Retinal pigment epithelial cell (primary cell): ENCODE data around the gene STK33.

ENCODE experiments used
- DNase-seq: peaks from one replicate; pipeline ENCODE4 v3.0.0-alpha.2; 2010; ENCODE audit warnings: low read depth
- H3K4me3 ChIP-seq: 2 replicates; pipeline ENCODE4 v1.5.1; 2011; ENCODE audit warnings: mild to moderate bottlenecking, low read length, control low read depth, moderate library complexity
- TF ChIP-seq, protein P1 (sequence below): conservative IDR thresholded peaks from 2 replicates; pipeline ENCODE4 v1.5.1; 2011; ENCODE audit warnings: low read depth, low read length, control low read depth, inconsistent platforms

The STK33 gene

DNA sequence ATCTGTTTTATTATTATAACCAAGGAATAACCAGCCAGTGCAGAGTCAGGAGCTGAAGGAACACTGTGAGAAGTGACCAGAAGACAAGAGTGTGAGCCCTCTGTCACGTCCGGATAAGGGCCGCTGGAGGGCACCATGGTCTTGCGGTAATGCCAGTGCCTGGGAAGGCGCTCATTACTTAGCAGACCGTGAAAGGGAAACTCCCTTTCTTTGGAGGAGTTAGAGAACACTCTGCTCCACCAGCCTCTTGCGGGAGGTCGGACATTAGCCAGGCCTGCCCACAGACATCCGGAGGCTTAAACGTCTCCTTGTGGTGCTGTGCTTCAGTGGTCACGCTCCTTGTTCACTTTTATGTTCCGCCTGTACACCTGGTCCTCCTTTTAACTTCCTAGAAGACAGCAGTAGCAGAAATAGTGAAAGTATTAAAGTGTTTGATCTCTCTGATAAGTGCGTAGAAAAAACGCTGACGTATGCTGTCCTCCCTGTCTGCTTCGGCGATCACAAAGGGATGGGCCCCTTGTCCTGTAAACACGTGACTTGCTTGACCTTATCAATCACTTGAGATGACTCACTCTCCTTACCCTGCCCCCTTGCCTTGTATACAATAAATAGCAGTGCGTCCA is 209.7 kb downstream of the STK33 start:
- TF ChIP-seq, protein P1, sequence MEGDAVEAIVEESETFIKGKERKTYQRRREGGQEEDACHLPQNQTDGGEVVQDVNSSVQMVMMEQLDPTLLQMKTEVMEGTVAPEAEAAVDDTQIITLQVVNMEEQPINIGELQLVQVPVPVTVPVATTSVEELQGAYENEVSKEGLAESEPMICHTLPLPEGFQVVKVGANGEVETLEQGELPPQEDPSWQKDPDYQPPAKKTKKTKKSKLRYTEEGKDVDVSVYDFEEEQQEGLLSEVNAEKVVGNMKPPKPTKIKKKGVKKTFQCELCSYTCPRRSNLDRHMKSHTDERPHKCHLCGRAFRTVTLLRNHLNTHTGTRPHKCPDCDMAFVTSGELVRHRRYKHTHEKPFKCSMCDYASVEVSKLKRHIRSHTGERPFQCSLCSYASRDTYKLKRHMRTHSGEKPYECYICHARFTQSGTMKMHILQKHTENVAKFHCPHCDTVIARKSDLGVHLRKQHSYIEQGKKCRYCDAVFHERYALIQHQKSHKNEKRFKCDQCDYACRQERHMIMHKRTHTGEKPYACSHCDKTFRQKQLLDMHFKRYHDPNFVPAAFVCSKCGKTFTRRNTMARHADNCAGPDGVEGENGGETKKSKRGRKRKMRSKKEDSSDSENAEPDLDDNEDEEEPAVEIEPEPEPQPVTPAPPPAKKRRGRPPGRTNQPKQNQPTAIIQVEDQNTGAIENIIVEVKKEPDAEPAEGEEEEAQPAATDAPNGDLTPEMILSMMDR, result no peak
- no peak overlapping the region for H3K4me3 ChIP-seq
- DNase-seq, result no peak

- TF ChIP-seq, protein P1, result no peak
- no peak for DNase-seq
- H3K4me3 ChIP-seq, result no peak overlapping the region
Observed at GRCh38 chr11:8383627-8384026, 210.4 kb downstream of the STK33 start.

DNA sequence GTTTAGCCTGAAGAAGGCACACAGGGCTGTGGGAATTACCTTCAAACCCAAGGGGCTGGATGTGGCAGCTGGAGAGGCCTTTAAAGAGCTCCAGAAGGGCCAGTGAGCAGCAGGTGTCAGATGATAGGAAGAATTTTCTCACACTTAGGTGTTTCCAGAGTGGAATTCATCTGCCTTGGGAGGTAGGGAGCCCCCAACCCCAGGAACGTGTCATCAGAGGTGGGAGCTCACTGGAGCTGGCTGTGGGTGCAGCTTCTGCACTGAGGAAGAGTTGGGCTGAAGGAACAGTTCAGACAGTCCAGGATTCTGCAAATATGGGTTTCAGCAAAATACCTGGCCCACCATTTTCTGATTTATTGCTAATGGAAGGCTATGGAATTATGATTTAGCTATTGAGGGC is 210.8 kb downstream of the STK33 start:
- H3K4me3 ChIP-seq, result no peak overlapping the region
- DNase-seq, result no peak
- TF ChIP-seq, protein P1, result no peak

GRCh38 chr11:8382436-8383053 is 211.5 kb downstream of the STK33 start:
- DNase-seq, result peak; percentile 32
- H3K4me3 ChIP-seq, result no peak overlapping the region
- TF ChIP-seq, protein P1, result no peak

DNA sequence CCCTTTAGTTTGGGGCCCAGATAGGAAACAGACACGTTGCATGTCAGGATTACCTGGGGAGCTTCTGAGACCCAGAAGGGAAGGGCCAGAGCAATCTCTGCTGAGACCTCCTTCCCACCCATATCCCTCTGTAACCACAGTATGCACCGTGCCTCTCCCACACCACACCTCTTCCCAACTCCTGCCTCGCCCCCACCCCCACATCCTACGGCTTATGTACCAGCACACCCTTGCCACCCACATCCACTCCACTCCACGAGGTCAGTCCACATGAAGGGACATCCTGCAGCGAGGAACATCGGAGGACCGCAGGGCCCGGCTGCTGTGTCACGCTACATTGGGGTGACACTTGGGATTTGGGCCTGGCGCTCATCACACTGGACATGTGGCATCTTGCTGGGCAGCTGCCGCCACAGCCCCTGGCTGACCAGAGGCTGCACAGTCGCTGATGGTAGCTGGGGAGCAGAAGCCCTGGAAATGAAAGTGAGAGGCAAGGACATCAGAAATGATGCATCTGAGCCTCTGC is 212.1 kb downstream of the STK33 start:
- DNase-seq, result no peak
- TF ChIP-seq, protein P1, result no peak
- H3K4me3 ChIP-seq, result no peak overlapping the region

- no peak for DNase-seq
- TF ChIP-seq, protein P1, result no peak
- H3K4me3 ChIP-seq, result no peak overlapping the region
Observed at GRCh38 chr11:8381343-8381742, 212.7 kb downstream of the STK33 start.

DNA sequence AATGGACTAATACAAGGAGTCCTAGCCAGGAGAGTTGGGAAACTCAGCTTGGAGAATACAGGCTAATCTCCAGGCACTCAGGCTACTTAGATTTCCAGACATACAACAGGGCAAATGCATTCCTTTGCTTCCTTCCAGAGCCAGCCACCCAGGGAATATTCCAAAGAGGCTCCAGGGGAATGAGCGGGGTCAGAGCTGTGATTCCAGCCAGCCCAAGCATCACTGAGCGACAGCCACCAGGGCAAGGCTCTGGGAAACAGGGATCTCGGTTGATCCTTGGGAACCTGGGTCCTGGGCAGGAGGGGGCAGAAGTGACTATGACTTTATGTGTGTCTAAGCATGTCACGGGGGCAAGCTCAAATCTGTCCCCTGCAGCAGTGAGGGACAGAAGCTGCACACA is 218.1 kb downstream of the STK33 start:
- no peak for DNase-seq
- TF ChIP-seq, protein P1, result no peak
- no peak overlapping the region for H3K4me3 ChIP-seq
